Type B pancreatic cell (in vitro differentiated cells): ENCODE measurements around the gene ACAD9. TPM values are rescaled to one million over a fixed set of nuclear protein-coding genes. Genes with fewer than 3 reads are reported as not detected.
"Not testable (repeated sequence)": the region's sequence is repeated elsewhere in the genome, so short reads cannot be mapped to it uniquely, and the experiment has no call there.

Experiments
- DNase-seq: peaks from one replicate; pipeline ENCODE4 v3.0.0; 2021; ENCODE audit warnings: mixed read lengths; ENCODE audit not compliant: unreplicated experiment; ENCODE audit errors: extremely low spot score
- H3K27ac Mint-ChIP-seq: 2 replicates; pipeline ENCODE4 v1.8.0; 2021; ENCODE audit warnings: mild to moderate bottlenecking, mixed read lengths
- H3K27me3 Mint-ChIP-seq: 2 replicates; pipeline ENCODE4 v1.8.0; 2021; ENCODE audit warnings: mixed read lengths
- H3K36me3 Mint-ChIP-seq: 2 replicates; pipeline ENCODE4 v1.8.0; 2021; ENCODE audit warnings: mixed read lengths
- H3K4me1 Mint-ChIP-seq: one replicate; pipeline ENCODE4 v1.8.0; 2021; ENCODE audit warnings: mixed read lengths; ENCODE audit not compliant: unreplicated experiment
- H3K4me3 Mint-ChIP-seq: 2 replicates; pipeline ENCODE4 v1.8.0; 2021; ENCODE audit warnings: mild to moderate bottlenecking, mixed read lengths
- H3K9me3 Mint-ChIP-seq: 2 replicates; pipeline ENCODE4 v1.8.0; 2021; ENCODE audit warnings: mixed read lengths
- CTCF ChIP-seq: fragments of 200-600 bp; sonication (generic); conservative IDR thresholded peaks from 2 replicates; pipeline ENCODE4 v1.5.0; 2021; ENCODE audit warnings: antibody characterized with exemption, mild to moderate bottlenecking
- long read RNA-seq: library from polyadenylated mRNA; unstranded; transcript quantifications from one replicate; pipeline ENCODE4 v2.0.0, GENCODE V29; 2020
- total RNA-seq: library from RNA; stranded (reverse); gene quantifications from 2 replicates; pipeline ENCODE4 v1.2.1, GENCODE V29; 2021; ENCODE audit warnings: low replicate concordance

Gene ACAD9
- 54.1 and 56.1 TPM in 2 replicates for total RNA-seq
- long read RNA-seq, transcript ACAD9-201 (18 exons, 2,454 nt), result major isoform, 209 of 286 reads
- long read RNA-seq, transcript ACAD9-206 (18 exons, 2,431 nt), result minor isoform, 11 of 286 reads
- long read RNA-seq, partial matches to known transcripts, result 24 of 286 reads
- long read RNA-seq, other reads (novel, unspliced or antisense), result 42 of 286 reads

GRCh38 chr3:128879125-128879969, at the start of gene ACAD9:
TSS of gene ACAD9 (plus strand) at chr3:128879620. CDS start at chr3:128879692, 72 bp downstream.
- H3K36me3 Mint-ChIP-seq, result peaks cover 9% of the 10 kb centered on the region
- DNase-seq, result peak; percentile 99
- no peak for TF ChIP-seq CTCF
- peak within 1 kb of the TSS; percentile 94 for H3K4me3 Mint-ChIP-seq
- no peaks in the 10 kb centered on the region for H3K9me3 Mint-ChIP-seq
- H3K27me3 Mint-ChIP-seq, result no peaks in the 10 kb centered on the region
- peak within 1 kb of the TSS; percentile 98 for H3K27ac Mint-ChIP-seq
- peaks cover 38% of the 10 kb centered on the region for H3K4me1 Mint-ChIP-seq

- H3K27ac Mint-ChIP-seq, H3K9me3 Mint-ChIP-seq, H3K27me3 Mint-ChIP-seq, H3K4me1 Mint-ChIP-seq, H3K4me3 Mint-ChIP-seq, DNase-seq, H3K36me3 Mint-ChIP-seq: not testable (repeated sequence)
Measured at GRCh38 chr3:128829925-128830625, 49.3 kb upstream of the ACAD9 start.

GRCh38 chr3:128830762-128831161, 48.7 kb upstream of the ACAD9 start:
- H3K27me3 Mint-ChIP-seq, H3K36me3 Mint-ChIP-seq, H3K27ac Mint-ChIP-seq, DNase-seq, H3K9me3 Mint-ChIP-seq, H3K4me1 Mint-ChIP-seq, H3K4me3 Mint-ChIP-seq: not testable (repeated sequence)

- not testable (repeated sequence) for H3K9me3 Mint-ChIP-seq, DNase-seq, H3K4me3 Mint-ChIP-seq, H3K36me3 Mint-ChIP-seq, H3K4me1 Mint-ChIP-seq, H3K27me3 Mint-ChIP-seq, H3K27ac Mint-ChIP-seq
Measured at GRCh38 chr3:128832979-128833378, 46.4 kb upstream of the ACAD9 start.

GRCh38 chr3:128835096-128835495, 44.3 kb upstream of the ACAD9 start:
- no peak overlapping the region for H3K4me3 Mint-ChIP-seq
- no peak for DNase-seq
- H3K9me3 Mint-ChIP-seq, result no peaks in the 10 kb centered on the region
- TF ChIP-seq CTCF, result no peak
- H3K27me3 Mint-ChIP-seq, result no peaks in the 10 kb centered on the region
- H3K36me3 Mint-ChIP-seq, result no peaks in the 10 kb centered on the region
- no peaks in the 10 kb centered on the region for H3K4me1 Mint-ChIP-seq
- H3K27ac Mint-ChIP-seq, result no peak overlapping the region

- no peaks in the 10 kb centered on the region for H3K36me3 Mint-ChIP-seq
- H3K9me3 Mint-ChIP-seq, result no peaks in the 10 kb centered on the region
- H3K4me3 Mint-ChIP-seq, result no peak overlapping the region
- no peaks in the 10 kb centered on the region for H3K27me3 Mint-ChIP-seq
- TF ChIP-seq CTCF, result no peak
- DNase-seq, result no peak
- H3K27ac Mint-ChIP-seq, result peak overlapping the region; percentile 28
- H3K4me1 Mint-ChIP-seq, result peaks cover 9% of the 10 kb centered on the region
Measured at GRCh38 chr3:128841926-128842920, 37.2 kb upstream of the ACAD9 start.
